GM12892 (cell line): ENCODE measurements around the gene ZNF79.

Experiments
- POLR2A ChIP-seq: IDR thresholded peaks from 2 replicates; pipeline ENCODE4 v1.6.1; 2011; ENCODE audit warnings: low read depth, low read length, control low read depth
- POLR2AphosphoS5 ChIP-seq: IDR thresholded peaks from 2 replicates; pipeline ENCODE4 v1.6.1; 2011; ENCODE audit warnings: low read depth, low read length, control low read depth

GRCh38 chr9:127422787-127423186, 1.4 kb upstream of the ZNF79 start:
- TF ChIP-seq POLR2A (no peak), POLR2AphosphoS5 (no peak)
